Peyer's patch (tissue), 4 donors: Measurements from ENCODE around the gene TSPAN17.

Experiments used
- CTCF ChIP-seq, 6 experiments: fragments of 450-650 bp in 4 of 6; fragments of 200-600 bp in 2 of 6; sonication (generic) in 1 of 6; IDR thresholded peaks; one replicate each; pipeline ENCODE4 v1.5.1; 2017 to 2019; ENCODE audit warnings: antibody characterized with exemption in 6 of 6, mild to moderate bottlenecking in 3 of 6, moderate library complexity in 1 of 6
- POLR2A ChIP-seq, 2 donors: fragments of 450-650 bp; IDR thresholded peaks; one replicate each; pipeline ENCODE4 v1.5.1; 2017; ENCODE audit warnings: antibody characterized with exemption in 2 of 2, mild to moderate bottlenecking in 2 of 2, moderate library complexity in 2 of 2

DNA sequence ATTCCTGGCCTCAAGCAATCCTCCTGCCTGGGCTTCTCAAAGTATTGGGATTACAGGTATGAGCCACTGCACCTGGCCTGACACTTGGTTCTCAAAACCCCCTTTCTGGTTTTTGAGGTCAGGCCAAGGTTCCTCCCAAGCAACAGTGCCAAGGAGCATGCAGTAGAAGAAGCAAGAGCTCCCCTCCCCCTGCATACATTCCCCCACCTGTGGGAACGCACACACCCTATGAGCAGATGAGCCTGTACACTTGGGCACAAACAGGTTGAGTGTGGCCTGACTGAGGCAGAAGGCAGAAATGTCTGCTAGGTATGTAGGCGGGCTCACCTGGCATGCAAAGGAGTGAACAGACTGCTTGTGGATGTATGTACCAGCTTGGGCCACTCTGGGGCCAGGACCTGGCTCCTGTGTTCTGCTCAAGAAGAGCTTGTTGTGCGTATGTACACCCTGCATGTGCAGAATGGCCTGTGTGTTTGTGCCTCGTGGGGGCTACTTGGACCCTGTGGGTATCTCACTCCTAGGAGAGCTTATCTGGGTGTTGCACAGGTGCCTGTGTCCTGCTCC is 39.1 kb upstream of the TSPAN17 start:
- no peak for TF ChIP-seq CTCF (IDR thresholded peaks at IDR 0.05)
- TF ChIP-seq POLR2A (IDR thresholded peaks at IDR 0.05): no peak
